ENCODE measurements around the gene ARHGAP1.

The ARHGAP1 gene

DNA sequence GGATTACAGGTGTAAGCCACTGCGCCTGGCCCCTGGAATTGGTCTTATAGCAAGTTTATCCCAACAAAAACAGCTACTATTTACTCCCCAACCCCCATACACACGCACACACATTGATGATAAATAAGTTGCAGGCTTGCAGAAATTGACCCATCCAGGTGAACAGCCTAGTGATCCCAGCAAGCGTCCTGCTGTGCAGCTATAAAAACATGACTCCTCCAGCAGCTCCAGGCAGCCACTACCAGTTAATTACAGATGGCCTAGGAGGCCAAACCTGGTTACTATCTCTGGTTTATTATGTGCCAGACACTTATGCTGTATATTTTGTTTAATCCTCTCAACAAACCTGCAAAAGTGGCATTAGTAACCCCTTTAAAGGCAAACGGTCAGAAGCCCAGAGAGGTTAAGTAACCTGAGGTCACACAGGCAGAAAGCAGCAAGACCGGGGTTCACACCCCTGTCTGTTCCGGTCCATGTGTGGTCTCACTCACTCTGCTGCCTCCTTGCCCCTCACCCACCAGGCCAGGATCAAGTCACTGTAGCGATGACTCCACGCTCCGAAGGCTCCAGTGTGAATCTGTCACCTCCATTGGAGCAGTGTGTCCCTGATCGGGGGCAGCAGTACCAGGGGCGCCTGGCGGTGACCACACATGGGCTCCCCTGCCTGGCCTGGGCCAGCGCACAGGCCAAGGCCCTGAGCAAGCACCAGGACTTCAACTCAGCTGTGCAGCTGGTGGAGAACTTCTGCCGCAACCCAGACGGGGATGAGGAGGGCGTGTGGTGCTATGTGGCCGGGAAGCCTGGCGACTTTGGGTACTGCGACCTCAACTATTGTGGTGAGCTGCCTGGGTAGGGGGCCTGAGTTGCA is 25.2 kb upstream of the ARHGAP1 start:
- Histone ChIP-seq H4K20me1 (no peaks in the 10 kb centered on the region), H3K9me3 (replicated peaks in 1 of 11) (no peaks in the 10 kb centered on the region), H3K27ac (no peak overlapping the region), H3K4me2 (no peak overlapping the region), H3K27me3 (no peaks in the 10 kb centered on the region), H3K4me3 (no peak overlapping the region), H3K4me1 (peaks cover 0 to 17% (median 13%) of the 10 kb centered on the region in 10 experiments; a peak in 13 of 20 replicates), H3K36me3 (no peaks in the 10 kb centered on the region), H3K9ac (no peak overlapping the region)
- TF ChIP-seq Cebpa-rat (IDR thresholded peaks at IDR 0.05) = no peak

DNA sequence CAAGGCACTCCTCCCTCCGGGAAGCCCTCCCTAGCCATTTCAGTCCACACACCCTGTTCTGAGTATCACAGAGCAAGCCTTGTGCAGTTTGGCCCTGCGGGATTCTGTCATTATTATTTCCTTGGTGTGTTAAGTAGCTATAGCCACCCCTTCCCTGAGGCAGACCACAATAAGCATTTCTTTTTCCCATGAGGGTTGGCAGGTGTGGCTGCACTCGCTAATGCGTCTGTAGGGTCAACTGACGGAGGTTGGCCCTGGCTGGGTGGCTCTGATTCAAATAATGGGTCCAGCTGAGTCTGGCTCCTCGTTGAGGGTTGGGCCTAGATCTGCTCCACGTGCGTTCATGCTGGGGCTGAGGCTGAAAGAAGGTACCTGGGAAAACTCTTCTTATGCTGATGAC is 23.7 kb upstream of the ARHGAP1 start:
- H3K27ac ChIP-seq = no peak overlapping the region
- no peaks in the 10 kb centered on the region for H3K9me3 ChIP-seq (replicated peaks in 1 of 11)
- peak overlapping the region in 8 of 11 experiments; percentile 11 to 66 (median 46); a peak in 12 of 22 replicates for H3K4me2 ChIP-seq

DNA sequence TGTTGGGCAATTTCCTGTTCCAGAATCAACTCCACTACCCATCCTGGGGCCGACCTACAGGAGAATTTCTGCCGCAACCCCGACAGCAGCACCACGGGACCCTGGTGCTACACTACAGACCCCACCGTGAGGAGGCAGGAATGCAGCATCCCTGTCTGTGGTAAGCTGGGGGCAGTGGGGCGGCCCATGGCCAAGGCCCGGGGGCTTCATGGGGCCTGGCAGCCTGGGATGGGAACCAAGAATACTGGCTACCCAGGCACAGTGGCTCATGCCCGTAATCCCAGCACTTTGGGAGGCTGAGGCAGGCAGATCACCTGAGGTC is 22.9 kb upstream of the ARHGAP1 start:
- Histone ChIP-seq H4K20me1 (no peaks in the 10 kb centered on the region), H3K36me3 (no peaks in the 10 kb centered on the region), H3K27me3 (no peaks in the 10 kb centered on the region), H3K4me1 (peaks cover 1 to 19% (median 14%) of the 10 kb centered on the region in 10 experiments; a peak in 18 of 20 replicates), H3K4me2 (peak overlapping the region in 4 of 11 experiments; percentile 49 to 66 (median 58); a peak in 5 of 22 replicates), H3K9ac (no peak overlapping the region), H3K27ac (no peak overlapping the region), H3K9me3 (replicated peaks in 1 of 11) (no peaks in the 10 kb centered on the region), H3K4me3 (no peak overlapping the region)
- TF ChIP-seq Cebpa-rat (IDR thresholded peaks at IDR 0.05) = no peak

More for the DNA sequence above, 23.7 kb upstream of the ARHGAP1 start:
- Histone ChIP-seq H3K9ac (peak overlapping the region in 3 of 11 experiments; percentile 1 to 24 (median 2); a peak in 1 of 22 replicates), H3K27me3 (no peaks in the 10 kb centered on the region), H3K36me3 (no peaks in the 10 kb centered on the region), H3K4me3 (no peak overlapping the region), H4K20me1 (no peaks in the 10 kb centered on the region), H3K4me1 (peaks cover 0 to 17% (median 13%) of the 10 kb centered on the region in 10 experiments; a peak in 13 of 20 replicates)
- no peak for TF ChIP-seq Cebpa-rat (IDR thresholded peaks at IDR 0.05)

DNA sequence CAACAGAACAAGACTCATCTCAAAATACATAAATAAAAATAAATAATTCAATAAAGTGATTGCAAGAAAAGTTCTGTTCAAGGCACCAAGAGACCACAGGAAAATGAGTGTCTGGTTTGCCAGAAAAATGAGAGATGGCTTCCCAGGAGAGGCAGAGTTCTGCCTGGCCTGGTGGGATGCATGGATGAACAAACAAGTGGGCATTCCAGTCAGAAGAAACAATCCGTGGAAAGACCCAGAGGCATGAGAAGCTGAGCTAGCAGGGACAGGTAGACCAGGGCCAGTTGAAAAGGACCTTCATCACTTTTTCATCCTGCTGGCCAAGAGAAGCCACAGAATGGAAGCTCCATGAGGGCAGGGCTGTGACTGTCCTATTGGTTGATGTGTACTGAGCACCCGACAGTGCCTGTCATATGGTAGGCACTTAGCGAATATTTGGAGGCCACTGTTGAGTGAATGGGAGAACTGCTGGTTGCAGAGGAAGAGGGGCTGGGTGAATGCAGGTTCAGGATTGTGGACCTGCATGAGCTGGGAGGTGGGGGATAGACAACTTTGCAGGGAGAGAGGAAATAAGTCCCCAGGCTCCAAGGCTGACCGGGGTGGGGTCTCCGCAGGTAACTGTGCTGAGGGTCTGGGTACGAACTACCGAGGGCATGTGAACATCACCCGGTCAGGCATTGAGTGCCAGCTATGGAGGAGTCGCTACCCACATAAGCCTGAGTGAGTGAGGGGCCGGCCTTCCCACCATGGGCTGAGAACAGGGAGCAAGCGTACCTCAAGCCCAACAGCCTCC is 22.3 kb upstream of the ARHGAP1 start:
- no peak overlapping the region for H3K4me3 ChIP-seq

DNA sequence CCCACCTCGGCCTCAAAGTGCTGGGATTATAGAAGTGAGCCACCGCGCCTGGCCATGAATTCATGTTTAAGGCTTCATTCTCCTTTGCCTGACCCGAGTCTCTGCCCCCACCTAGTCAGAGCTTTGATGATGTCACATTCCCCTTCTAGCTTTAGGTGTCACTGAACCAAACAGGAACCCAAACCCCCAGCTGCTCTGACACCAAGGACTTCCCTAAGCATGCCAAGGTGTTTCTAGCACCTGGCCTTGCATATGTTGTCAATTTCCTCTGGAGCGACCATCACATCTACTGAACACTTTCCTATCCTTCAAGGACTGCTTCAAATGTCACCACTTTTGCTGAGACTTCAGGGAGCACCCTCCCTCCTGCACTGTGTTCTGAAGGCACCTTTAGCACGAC is 20.9 kb upstream of the ARHGAP1 start:
- H3K4me2 ChIP-seq = no peak overlapping the region
- no peaks in the 10 kb centered on the region for H3K9me3 ChIP-seq (replicated peaks in 1 of 11)
- no peak overlapping the region for H3K9ac ChIP-seq
- no peak for TF ChIP-seq Cebpa-rat (IDR thresholded peaks at IDR 0.05)
- H4K20me1 ChIP-seq = no peaks in the 10 kb centered on the region
- H3K4me1 ChIP-seq = peaks cover 5 to 23% (median 16%) of the 10 kb centered on the region in 10 experiments; a peak in 18 of 20 replicates
- no peak overlapping the region for H3K4me3 ChIP-seq
- no peaks in the 10 kb centered on the region for H3K27me3 ChIP-seq
- no peak overlapping the region for H3K27ac ChIP-seq
- H3K36me3 ChIP-seq = no peaks in the 10 kb centered on the region

More for the DNA sequence above, 22.3 kb upstream of the ARHGAP1 start:
- no peaks in the 10 kb centered on the region for H3K36me3 ChIP-seq
- H3K9me3 ChIP-seq (replicated peaks in 1 of 11) = no peaks in the 10 kb centered on the region
- H3K27ac ChIP-seq = no peak overlapping the region
- no peaks in the 10 kb centered on the region for H3K27me3 ChIP-seq
- no peak for TF ChIP-seq Cebpa-rat (IDR thresholded peaks at IDR 0.05)
- H4K20me1 ChIP-seq = no peaks in the 10 kb centered on the region
- H3K4me2 ChIP-seq = peak overlapping the region in 2 of 11 experiments; percentile 56 to 66; a peak in 1 of 22 replicates
- H3K9ac ChIP-seq = no peak overlapping the region
- peaks cover 5 to 23% (median 16%) of the 10 kb centered on the region in 10 experiments; a peak in 18 of 20 replicates for H3K4me1 ChIP-seq

DNA sequence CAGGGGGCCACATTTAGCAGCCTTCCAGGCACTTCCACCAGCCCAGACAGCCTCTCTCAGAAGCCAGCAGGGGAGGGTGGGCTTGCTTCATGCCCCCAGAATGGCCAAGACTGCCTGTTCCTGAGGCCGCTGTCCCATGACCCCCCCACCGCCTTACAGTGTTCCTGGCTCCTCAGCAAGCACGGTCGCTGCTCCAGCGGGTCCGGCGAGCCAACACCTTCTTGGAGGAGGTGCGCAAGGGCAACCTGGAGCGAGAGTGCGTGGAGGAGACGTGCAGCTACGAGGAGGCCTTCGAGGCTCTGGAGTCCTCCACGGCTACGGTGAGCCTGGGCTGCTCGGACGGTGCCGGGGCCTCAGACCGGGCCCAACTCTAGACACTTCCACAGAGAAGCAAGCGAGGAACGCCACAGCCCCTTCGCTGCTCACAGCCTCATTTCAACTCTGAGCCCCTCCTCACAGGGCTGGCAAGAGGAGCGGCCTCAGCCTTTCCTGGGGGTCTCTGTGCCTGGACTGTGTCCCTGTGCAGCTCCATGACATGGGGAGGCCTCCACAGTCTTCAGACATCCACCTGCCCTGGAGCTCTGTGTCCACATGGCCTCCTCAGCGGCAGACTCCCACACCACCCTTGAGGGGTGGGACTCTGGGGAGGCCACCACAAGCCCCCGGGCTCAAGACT is 19.3 kb upstream of the ARHGAP1 start:
- H3K4me2 ChIP-seq = no peak overlapping the region
- H3K9me3 ChIP-seq (replicated peaks in 1 of 11) = no peaks in the 10 kb centered on the region
- H3K9ac ChIP-seq = no peak overlapping the region
- no peaks in the 10 kb centered on the region for H4K20me1 ChIP-seq
- no peaks in the 10 kb centered on the region for H3K36me3 ChIP-seq
- no peak overlapping the region for H3K4me3 ChIP-seq
- H3K27ac ChIP-seq = no peak overlapping the region
- peaks cover 5 to 23% (median 16%) of the 10 kb centered on the region in 10 experiments; a peak in 18 of 20 replicates for H3K4me1 ChIP-seq
- H3K27me3 ChIP-seq = no peaks in the 10 kb centered on the region
- TF ChIP-seq Cebpa-rat (IDR thresholded peaks at IDR 0.05) = no peak

DNA sequence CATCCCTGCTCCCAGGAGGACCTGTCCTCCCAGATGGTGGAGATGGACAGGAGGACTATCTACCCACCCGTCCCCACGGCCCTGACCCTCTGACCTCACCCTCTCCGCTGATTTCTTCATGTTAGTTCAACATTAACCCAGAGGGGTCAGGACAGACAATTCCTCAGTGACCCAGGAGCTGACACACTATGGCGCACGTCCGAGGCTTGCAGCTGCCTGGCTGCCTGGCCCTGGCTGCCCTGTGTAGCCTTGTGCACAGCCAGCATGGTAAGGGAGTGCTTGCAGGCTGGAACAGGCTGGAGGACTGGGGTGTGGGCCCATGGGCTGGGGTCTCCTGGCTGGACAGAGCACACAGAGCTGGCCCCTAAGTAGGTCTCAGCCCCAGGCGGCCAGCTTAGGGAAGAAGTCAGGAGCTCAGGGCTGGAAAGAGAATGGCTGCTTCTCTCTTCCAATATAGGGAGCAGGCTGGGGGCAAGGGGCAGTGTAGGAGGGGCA is 18.7 kb upstream of the ARHGAP1 start, which contains the start of gene F2:
F2 (plus strand) TSS at position 166 of the 495 bp plus-strand sequence; CDS start at position 189, 23 bp downstream.
- Histone ChIP-seq H3K4me3 (no peak within 1 kb of the TSS), H3K9ac (peak within 1 kb of the TSS in 4 of 11 experiments; percentile 6 to 23 (median 14); a peak in 3 of 22 replicates), H3K27ac (peak within 1 kb of the TSS in 5 of 11 experiments; percentile 5 to 60 (median 40); a peak in 5 of 22 replicates), H3K9me3 (replicated peaks in 1 of 11) (no peaks in the 10 kb centered on the region), H4K20me1 (no peaks in the 10 kb centered on the region), H3K4me1 (peaks cover 5 to 19% (median 13%) of the 10 kb centered on the region in 10 experiments; a peak in 18 of 20 replicates), H3K36me3 (no peaks in the 10 kb centered on the region), H3K4me2 (peak within 1 kb of the TSS in 6 of 11 experiments; percentile 12 to 52 (median 31); a peak in 8 of 22 replicates), H3K27me3 (no peaks in the 10 kb centered on the region)
- TF ChIP-seq Cebpa-rat (IDR thresholded peaks at IDR 0.05) = no peak

Data from BLaER1 treated with 17β-estradiol and CSF1 and Interleukin-3, amounts not matched to agents 10 nM and 100 nM (cell line).